HEK293 (cell line): ENCODE measurements around the gene DNER.

ENCODE experiments used
- CTCF ChIA-PET: fragments of 350-600 bp; formaldehyde crosslinking; extraction: SDS; loops from one replicate; lab custom pipeline; 2021; ENCODE audit warnings: antibody characterized with exemption; lab: Yijun Ruan, JAX
- POLR2A ChIA-PET: fragments of 300-600 bp; formaldehyde crosslinking; extraction: SDS; loops from one replicate; lab custom pipeline; 2020; ENCODE audit warnings: antibody characterized with exemption, inconsistent platforms; lab: Yijun Ruan, JAX
- H3K27ac ChIP-seq: fragments of 200-500 bp; sonication (Bioruptor generic); 2 replicates; pipeline ENCODE4 v1.5.1; 2014; ENCODE audit warnings: low read depth, low read length, control low read depth, inconsistent platforms; ENCODE audit errors: extremely low read depth
- H3K36me3 ChIP-seq, 2 experiments: fragments of 200-500 bp in 1 of 2; sonication (Bioruptor generic) in 1 of 2; 1 replicate in 1 of 2; 2 replicates in 1 of 2; pipeline ENCODE4 v1.5.1; 2014 to 2017; ENCODE audit warnings: inconsistent platforms in 2 of 2, low read length in 2 of 2; ENCODE audit not compliant: control insufficient read depth in 2 of 2, insufficient read depth in 1 of 2
- H3K4me1 ChIP-seq: fragments of 200-500 bp; sonication (Bioruptor generic); 2 replicates; pipeline ENCODE4 v1.5.1; 2014; ENCODE audit warnings: mild to moderate bottlenecking, low read length, inconsistent platforms; ENCODE audit not compliant: control insufficient read depth, insufficient read depth
- H3K4me3 ChIP-seq: 2 replicates; pipeline ENCODE4 v1.5.1; 2011; ENCODE audit warnings: low read depth, mild to moderate bottlenecking, control low read depth, low read length, moderate library complexity
- H3K9me3 ChIP-seq: fragments of 200-500 bp; sonication (Bioruptor generic); 2 replicates; pipeline ENCODE4 v1.5.1; 2014; ENCODE audit warnings: low read depth, low read length, inconsistent platforms; ENCODE audit not compliant: control insufficient read depth, insufficient read depth
- BCL11A ChIP-seq: fragments of 450-650 bp; formaldehyde crosslinking; IDR thresholded peaks from 2 replicates; pipeline ENCODE4 v1.5.1; 2016; ENCODE audit warnings: low read depth, missing biosample characterization, missing genetic modification characterization
- KLF8 ChIP-seq: fragments of 450-650 bp; formaldehyde crosslinking; IDR thresholded peaks from 2 replicates; pipeline ENCODE4 v1.5.1; 2016; ENCODE audit warnings: missing biosample characterization, missing genetic modification characterization
- PRDM10 ChIP-seq: fragments of 450-650 bp; formaldehyde crosslinking; IDR thresholded peaks from 2 replicates; pipeline ENCODE4 v1.5.1; 2016; ENCODE audit warnings: missing biosample characterization, missing genetic modification characterization
- SCRT2 ChIP-seq: fragments of 450-650 bp; formaldehyde crosslinking; IDR thresholded peaks from 2 replicates; pipeline ENCODE4 v1.5.1; 2016; ENCODE audit warnings: missing biosample characterization, missing genetic modification characterization
- WT1 ChIP-seq: fragments of 450-650 bp; formaldehyde crosslinking; IDR thresholded peaks from 2 replicates; pipeline ENCODE4 v1.5.1; 2016; ENCODE audit warnings: missing biosample characterization, missing genetic modification characterization
- ZBTB17 ChIP-seq: fragments of 450-650 bp; formaldehyde crosslinking; IDR thresholded peaks from 2 replicates; pipeline ENCODE4 v1.5.1; 2016; ENCODE audit warnings: missing biosample characterization, missing genetic modification characterization
- ZBTB49 ChIP-seq: fragments of 450-650 bp; formaldehyde crosslinking; IDR thresholded peaks from 2 replicates; pipeline ENCODE4 v1.5.1; 2016; ENCODE audit warnings: missing biosample characterization, missing genetic modification characterization, low read depth
- ZBTB6 ChIP-seq: fragments of 450-650 bp; formaldehyde crosslinking; IDR thresholded peaks from 2 replicates; pipeline ENCODE4 v1.5.1; 2017; ENCODE audit warnings: missing biosample characterization, missing genetic modification characterization
- ZNF16 ChIP-seq: fragments of 450-650 bp; formaldehyde crosslinking; IDR thresholded peaks from 2 replicates; pipeline ENCODE4 v1.5.1; 2016; ENCODE audit warnings: low read depth, missing biosample characterization, missing genetic modification characterization
- ZNF174 ChIP-seq: fragments of 450-650 bp; formaldehyde crosslinking; IDR thresholded peaks from 2 replicates; pipeline ENCODE4 v1.5.0; 2017; ENCODE audit warnings: missing biosample characterization, mild to moderate bottlenecking, missing genetic modification characterization
- ZNF354C ChIP-seq: fragments of 450-650 bp; formaldehyde crosslinking; IDR thresholded peaks from 2 replicates; pipeline ENCODE4 v1.5.1; 2016; ENCODE audit warnings: missing biosample characterization, missing genetic modification characterization, low read depth, borderline replicate concordance
- ZNF37A ChIP-seq: fragments of 450-650 bp; IDR thresholded peaks from 2 replicates; pipeline ENCODE4 v1.5.1; 2018; ENCODE audit warnings: missing biosample characterization, missing genetic modification characterization
- ZNF391 ChIP-seq: fragments of 450-650 bp; formaldehyde crosslinking; IDR thresholded peaks from 2 replicates; pipeline ENCODE4 v1.5.1; 2016; ENCODE audit warnings: low read depth, missing biosample characterization, missing genetic modification characterization, borderline replicate concordance
- ZNF529 ChIP-seq: fragments of 450-650 bp; formaldehyde crosslinking; IDR thresholded peaks from 2 replicates; pipeline ENCODE4 v1.5.1; 2017; ENCODE audit warnings: missing genetic modification characterization, missing biosample characterization; ENCODE audit not compliant: insufficient replicate concordance
- ZNF555 ChIP-seq: fragments of 450-650 bp; formaldehyde crosslinking; conservative IDR thresholded peaks from 2 replicates; pipeline ENCODE4 v1.5.1; 2017; ENCODE audit warnings: missing biosample characterization, mild to moderate bottlenecking, missing genetic modification characterization, inconsistent platforms
- ZNF776 ChIP-seq: fragments of 450-650 bp; formaldehyde crosslinking; IDR thresholded peaks from 2 replicates; pipeline ENCODE4 v1.5.0; 2017; ENCODE audit warnings: missing biosample characterization, missing genetic modification characterization, borderline replicate concordance
- ZNF843 ChIP-seq: fragments of 450-650 bp; formaldehyde crosslinking; IDR thresholded peaks from 2 replicates; pipeline ENCODE4 v1.5.1; 2016; ENCODE audit warnings: missing biosample characterization, missing genetic modification characterization
- TF ChIP-seq, protein P1 (sequence below): fragments of 450-650 bp; formaldehyde crosslinking; IDR thresholded peaks from 2 replicates; pipeline ENCODE4 v1.5.1; 2016; ENCODE audit warnings: missing biosample characterization, missing genetic modification characterization
- TF ChIP-seq, protein P2 (sequence below): fragments of 450-650 bp; formaldehyde crosslinking; IDR thresholded peaks from 2 replicates; pipeline ENCODE4 v1.5.0; 2017; ENCODE audit warnings: missing biosample characterization, missing genetic modification characterization, borderline replicate concordance
- TF ChIP-seq, protein P3 (sequence below): fragments of 450-650 bp; formaldehyde crosslinking; IDR thresholded peaks from 2 replicates; pipeline ENCODE4 v1.5.1; 2016; ENCODE audit warnings: missing biosample characterization, missing genetic modification characterization, low read depth

Gene DNER

GRCh38 chr2:229378386-229378785 lies 336.0 kb downstream of the DNER start:
- ChIA-PET CTCF (interaction anchor here (0.9 kb wide), 1 partner anchor 35 kb away, joined by 3 read pairs; no protein-coding TSS in a partner anchor), POLR2A (no interaction called here)
- H3K27ac ChIP-seq, result no peak overlapping the region
- no peak overlapping the region for H3K4me3 ChIP-seq
- H3K36me3 ChIP-seq, result no peaks in the 10 kb centered on the region
- H3K9me3 ChIP-seq, result no peaks in the 10 kb centered on the region
- no peaks in the 10 kb centered on the region for H3K4me1 ChIP-seq
- TF ChIP-seq ZNF16 (tag by site-specific recombination) (no peak), WT1 (no peak), ZNF776 (tag by site-specific recombination) (no peak), ZNF174 (tag by site-specific recombination) (no peak), ZNF354C (tag by site-specific recombination) (no peak), ZNF37A (no peak), ZNF529 (no peak), ZNF843 (no peak), ZBTB6 (tag by site-specific recombination) (no peak), PRDM10 (tag by site-specific recombination) (no peak)
- TF ChIP-seq, protein P1, sequence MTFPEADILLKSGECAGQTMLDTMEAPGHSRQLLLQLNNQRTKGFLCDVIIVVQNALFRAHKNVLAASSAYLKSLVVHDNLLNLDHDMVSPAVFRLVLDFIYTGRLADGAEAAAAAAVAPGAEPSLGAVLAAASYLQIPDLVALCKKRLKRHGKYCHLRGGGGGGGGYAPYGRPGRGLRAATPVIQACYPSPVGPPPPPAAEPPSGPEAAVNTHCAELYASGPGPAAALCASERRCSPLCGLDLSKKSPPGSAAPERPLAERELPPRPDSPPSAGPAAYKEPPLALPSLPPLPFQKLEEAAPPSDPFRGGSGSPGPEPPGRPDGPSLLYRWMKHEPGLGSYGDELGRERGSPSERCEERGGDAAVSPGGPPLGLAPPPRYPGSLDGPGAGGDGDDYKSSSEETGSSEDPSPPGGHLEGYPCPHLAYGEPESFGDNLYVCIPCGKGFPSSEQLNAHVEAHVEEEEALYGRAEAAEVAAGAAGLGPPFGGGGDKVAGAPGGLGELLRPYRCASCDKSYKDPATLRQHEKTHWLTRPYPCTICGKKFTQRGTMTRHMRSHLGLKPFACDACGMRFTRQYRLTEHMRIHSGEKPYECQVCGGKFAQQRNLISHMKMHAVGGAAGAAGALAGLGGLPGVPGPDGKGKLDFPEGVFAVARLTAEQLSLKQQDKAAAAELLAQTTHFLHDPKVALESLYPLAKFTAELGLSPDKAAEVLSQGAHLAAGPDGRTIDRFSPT (tag by site-specific recombination), result no peak
- TF ChIP-seq, protein P2, sequence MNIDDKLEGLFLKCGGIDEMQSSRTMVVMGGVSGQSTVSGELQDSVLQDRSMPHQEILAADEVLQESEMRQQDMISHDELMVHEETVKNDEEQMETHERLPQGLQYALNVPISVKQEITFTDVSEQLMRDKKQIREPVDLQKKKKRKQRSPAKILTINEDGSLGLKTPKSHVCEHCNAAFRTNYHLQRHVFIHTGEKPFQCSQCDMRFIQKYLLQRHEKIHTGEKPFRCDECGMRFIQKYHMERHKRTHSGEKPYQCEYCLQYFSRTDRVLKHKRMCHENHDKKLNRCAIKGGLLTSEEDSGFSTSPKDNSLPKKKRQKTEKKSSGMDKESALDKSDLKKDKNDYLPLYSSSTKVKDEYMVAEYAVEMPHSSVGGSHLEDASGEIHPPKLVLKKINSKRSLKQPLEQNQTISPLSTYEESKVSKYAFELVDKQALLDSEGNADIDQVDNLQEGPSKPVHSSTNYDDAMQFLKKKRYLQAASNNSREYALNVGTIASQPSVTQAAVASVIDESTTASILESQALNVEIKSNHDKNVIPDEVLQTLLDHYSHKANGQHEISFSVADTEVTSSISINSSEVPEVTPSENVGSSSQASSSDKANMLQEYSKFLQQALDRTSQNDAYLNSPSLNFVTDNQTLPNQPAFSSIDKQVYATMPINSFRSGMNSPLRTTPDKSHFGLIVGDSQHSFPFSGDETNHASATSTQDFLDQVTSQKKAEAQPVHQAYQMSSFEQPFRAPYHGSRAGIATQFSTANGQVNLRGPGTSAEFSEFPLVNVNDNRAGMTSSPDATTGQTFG (tag by site-specific recombination), result no peak

DNA sequence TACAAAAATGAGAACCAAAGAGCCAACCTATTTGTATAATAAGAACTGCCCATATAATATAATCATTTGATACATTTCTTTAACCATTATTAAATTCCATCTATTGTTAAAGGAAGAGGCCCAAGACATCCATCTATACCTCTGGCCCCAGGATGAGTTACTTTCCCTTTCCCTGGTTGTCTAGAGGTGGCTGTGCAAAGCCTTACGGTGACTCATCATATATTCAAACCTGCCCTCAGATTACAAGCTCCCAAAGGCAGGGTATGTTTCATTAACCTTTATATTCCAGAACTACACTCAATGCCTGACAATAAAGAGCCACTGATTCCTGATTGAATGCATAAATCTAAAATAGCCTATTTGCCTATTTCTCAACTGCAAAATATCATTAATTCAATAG lies 337.5 kb downstream of the DNER start:
- Histone ChIP-seq H3K4me1 (no peaks in the 10 kb centered on the region), H3K27ac (no peak overlapping the region), H3K9me3 (no peaks in the 10 kb centered on the region), H3K36me3 (no peaks in the 10 kb centered on the region), H3K4me3 (no peak overlapping the region)
- POLR2A ChIA-PET, result no interaction called here
- CTCF ChIA-PET, result no interaction called here
- TF ChIP-seq, protein P3, sequence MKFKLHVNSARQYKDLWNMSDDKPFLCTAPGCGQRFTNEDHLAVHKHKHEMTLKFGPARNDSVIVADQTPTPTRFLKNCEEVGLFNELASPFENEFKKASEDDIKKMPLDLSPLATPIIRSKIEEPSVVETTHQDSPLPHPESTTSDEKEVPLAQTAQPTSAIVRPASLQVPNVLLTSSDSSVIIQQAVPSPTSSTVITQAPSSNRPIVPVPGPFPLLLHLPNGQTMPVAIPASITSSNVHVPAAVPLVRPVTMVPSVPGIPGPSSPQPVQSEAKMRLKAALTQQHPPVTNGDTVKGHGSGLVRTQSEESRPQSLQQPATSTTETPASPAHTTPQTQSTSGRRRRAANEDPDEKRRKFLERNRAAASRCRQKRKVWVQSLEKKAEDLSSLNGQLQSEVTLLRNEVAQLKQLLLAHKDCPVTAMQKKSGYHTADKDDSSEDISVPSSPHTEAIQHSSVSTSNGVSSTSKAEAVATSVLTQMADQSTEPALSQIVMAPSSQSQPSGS (tag by site-specific recombination), result no peak
- TF ChIP-seq BCL11A (no peak), KLF8 (tag by site-specific recombination) (no peak), ZNF555 (no peak), SCRT2 (no peak), ZBTB17 (tag by site-specific recombination) (no peak), ZBTB49 (tag by site-specific recombination) (no peak), ZNF391 (tag by site-specific recombination) (no peak)
